ENCODE data around the gene ABO.
"Not testable (repeated sequence)": the region's sequence is repeated elsewhere in the genome, so short reads cannot be mapped to it uniquely, and the experiment has no call there.

Gene ABO

DNA sequence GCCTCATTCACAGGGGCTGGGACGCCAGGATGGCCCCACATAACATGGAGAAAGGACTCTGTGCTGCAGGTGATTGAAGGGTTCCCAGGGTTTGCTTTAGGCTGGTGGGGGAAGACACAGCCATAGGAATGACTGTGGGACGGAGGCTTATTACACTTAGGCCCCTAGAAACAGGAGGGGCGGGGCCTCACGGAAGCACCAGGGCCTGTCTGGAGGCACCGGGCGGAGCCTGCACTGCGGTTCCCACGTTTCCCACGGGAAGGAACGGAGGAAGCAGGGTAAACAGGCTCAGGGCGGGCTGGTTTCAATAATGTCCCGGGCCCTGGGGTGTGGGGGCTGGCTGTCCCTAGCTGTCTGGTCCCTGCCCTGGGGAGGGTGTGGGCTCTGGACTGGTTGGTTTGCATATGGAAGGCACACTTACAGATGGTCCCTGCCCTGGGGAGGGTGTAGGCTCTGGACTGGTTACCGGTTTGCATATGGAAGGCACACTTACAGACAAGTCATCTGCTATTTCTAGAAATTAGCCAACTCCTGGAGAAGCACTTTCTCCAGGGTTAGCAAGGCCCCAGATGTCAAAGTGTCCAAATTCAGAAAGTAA is 51.7 kb downstream of the ABO start:
- peak; percentile 38 to 75 for DNase-seq

- not testable (repeated sequence) for DNase-seq
Measured at GRCh38 chr9:133221994-133222393, 53.0 kb downstream of the ABO start.

GRCh38 chr9:133221177-133221809 is 53.7 kb downstream of the ABO start:
- no peak for DNase-seq

DNA sequence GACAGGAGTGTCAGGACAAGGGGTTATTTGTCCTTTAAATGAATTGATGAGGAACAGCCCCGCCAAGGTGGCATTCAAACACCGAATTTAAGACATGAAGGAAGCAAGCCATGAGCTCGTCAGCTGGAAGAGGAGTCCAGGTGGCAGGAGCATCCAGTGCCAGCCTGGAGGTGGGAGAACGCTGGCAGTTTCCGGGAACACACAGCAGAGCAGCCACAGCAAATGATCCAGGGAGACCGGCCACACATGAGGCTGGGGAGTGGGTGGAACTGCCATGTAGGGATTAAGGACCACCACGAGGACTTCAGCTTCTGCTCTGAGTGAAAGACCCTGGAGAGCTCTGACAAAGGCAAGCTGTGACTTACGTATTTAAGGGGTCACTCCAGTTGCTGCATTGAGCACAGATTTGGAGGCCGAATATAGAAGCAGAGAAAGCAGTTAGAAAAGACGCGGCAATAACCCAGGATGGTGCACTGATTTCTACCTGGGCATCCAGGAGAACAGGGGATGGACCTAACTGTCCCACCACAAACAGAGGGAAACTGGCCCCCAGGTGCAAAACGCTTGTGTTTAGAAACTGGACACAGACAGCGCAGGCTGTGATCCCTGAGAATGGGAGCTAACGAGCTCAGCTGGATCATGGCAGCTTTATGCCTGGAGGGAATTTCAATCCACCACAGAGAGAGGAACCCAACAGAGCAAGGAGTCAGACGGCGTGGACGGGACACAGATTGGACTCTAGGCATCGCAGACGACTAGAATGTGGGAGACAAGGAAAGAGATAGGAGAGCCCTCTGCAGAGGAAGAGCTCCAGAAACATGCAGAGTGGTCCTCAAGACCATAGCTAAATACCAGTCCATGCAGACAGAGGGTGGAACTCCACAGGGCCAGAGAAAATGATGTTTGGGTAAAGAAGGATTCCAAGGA is 56.7 kb downstream of the ABO start:
- not testable (repeated sequence) for DNase-seq

DNA sequence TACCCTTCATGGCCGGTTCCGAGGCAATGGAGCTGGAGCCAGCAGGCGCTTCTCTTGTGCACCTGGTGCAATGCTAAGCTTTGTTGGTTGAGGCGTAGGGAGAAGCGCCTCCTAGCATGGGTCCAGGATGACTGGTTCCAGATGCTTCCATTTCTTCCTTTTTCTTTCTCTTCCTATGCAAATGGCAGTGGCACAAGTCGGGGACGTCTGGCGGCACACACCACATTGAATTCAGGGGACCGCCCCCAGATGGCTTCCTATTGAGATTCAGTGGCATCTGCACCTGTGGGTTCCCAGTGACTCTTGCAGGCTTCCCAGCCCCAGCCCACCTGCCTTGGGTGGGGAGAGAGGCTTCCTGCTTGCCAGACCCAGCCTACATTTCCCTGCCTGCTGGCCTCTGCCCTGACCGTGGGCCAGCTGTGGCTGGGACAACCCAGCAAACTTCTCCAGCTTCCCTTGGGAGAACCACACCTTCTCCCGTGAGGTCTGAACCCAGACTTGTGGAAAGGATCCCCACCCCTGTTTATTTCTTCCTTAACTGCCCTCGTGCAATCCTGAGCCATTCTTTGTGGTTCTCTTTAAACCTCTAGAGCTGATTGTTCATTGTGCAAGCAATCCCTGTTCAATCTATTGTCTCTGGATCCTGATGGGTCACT is 57.5 kb downstream of the ABO start:
- not testable (repeated sequence) for DNase-seq

- DNase-seq = not testable (repeated sequence)
Measured at GRCh38 chr9:133214276-133214675, 60.7 kb downstream of the ABO start.

GRCh38 chr9:133210609-133211008 is 64.4 kb downstream of the ABO start:
- DNase-seq = no peak

GRCh38 chr9:133210202-133210532 is 64.8 kb downstream of the ABO start:
- peak; percentile 23 to 32 for DNase-seq

DNA sequence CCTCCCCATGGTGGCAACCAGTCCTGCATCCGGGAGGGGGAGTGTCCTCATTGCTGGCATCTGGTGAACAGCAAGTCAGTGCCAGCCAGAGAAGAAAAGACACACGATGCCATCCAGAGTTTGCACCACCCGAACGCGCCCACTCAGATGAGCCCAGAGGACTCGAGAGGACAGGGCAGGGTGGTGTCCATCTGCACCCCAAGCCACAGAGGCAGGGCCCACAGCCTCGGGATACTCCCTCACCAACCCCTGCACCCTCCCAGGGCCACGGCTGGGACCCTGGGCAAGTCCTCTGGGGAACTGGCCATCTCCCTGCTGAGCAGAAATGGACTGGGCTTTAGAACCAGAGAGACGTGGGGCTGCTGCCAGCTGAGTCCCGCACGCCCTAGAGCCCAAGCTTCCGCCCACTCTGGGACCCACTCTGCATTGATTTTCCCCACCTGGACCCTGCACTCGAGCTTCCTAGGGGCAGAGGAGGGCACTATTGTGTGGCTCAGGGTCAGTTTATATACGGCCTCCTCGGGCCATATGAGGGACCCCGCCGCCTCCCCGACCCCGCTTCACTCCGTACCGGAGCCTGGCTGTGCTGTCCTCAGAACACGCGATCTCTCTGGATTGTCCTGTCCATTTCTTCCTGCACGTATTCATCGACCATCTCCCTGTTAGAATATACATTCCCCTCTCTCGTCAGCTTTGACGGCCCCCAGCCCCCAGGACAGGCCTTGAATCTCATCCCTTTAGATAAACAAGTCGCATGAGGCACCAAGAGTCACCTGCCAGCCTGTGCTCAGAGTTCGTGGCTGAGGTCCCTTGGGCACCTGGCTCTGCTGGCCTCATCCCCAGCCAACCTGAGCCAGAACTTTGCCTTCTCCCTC is 65.4 kb downstream of the ABO start:
- not testable (repeated sequence) for DNase-seq

DNA sequence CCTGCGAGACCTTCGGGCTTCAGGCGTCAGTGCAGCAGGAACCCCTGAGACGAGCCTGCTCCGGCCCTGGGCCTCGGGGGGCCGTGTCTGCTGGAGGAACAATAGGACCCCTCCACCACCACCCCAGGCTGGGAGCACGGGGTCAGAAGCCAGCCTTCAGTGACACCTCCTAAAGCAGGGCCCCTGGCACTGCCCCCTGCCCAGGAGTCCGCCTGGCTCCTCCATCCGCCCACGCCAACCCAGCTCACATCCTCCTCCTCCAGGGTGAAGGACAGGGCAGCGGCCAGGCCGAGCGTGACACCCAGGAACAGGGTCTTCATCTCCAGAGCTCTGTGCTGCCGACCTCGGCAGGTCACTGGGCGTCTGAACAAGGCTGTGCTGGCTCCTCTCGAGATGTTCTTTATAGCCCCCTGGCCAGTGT is 66.1 kb downstream of the ABO start, which contains the start of gene OBP2B:
TSS of gene OBP2B (minus strand) at position 371 of the 421 bp plus-strand sequence. CDS start at position 320, 51 bp downstream.
- not testable (repeated sequence) for DNase-seq

DNA sequence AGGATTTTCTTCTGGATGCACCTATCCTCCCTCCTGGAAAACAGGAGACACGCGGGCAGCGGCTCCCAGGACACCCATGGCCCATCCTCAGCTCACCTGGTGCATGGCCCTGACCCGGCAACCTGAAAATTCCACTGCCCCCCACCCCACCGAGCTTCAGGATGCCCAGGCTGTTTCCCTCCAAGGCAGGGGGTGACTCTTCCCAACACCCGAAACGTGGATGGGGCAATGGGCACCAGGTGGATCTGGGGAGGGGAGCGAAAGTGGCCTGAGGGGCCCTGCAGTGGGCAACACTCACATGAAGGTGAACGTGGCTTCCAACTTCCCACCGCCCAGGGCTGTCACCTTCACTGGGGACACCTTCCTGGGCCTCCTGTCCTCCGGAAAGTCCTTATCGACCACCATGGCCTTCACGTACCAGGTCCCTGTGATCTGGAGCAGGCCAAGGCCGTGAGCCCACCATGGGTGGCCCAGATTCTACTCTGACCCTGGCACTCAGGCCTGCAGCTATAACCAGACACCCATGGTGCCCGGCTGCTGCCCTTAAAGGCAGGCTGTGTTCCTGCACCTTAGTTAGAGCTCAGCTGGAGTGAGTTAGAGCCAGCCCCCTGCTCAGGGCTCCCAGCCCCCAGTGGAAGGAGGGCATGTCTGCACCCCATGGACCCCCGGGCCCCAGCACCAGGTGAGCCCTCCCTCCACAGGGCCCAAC is 66.7 kb downstream of the ABO start:
- not testable (repeated sequence) for DNase-seq

GRCh38 chr9:133207540-133208170 is 67.3 kb downstream of the ABO start:
- DNase-seq = no peak

DNA sequence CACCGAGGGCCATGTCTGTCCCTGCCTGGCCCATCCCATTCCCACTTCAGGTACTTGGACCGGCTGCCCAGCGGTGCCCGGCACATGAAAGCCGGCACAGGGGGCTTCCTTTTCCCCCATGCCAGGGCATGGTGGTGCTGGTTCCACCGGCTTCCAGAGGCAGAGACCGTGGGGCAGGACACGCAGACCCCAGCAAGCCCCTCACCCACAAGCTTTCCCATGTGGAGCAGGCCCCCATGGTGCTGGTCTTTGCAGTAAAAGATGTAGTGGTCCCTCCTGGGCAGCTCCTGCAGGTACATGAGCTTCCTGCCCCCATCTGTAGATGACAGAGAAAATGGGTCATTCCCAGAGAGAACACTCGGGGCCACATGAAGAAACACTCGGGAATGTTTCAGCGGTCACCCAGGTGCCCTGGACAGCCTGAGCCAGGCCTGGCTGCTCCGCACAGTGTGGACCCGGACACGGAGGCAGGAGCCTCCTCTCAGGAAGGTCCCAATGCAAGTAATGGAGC is 67.9 kb downstream of the ABO start:
- no peak for DNase-seq

DNA sequence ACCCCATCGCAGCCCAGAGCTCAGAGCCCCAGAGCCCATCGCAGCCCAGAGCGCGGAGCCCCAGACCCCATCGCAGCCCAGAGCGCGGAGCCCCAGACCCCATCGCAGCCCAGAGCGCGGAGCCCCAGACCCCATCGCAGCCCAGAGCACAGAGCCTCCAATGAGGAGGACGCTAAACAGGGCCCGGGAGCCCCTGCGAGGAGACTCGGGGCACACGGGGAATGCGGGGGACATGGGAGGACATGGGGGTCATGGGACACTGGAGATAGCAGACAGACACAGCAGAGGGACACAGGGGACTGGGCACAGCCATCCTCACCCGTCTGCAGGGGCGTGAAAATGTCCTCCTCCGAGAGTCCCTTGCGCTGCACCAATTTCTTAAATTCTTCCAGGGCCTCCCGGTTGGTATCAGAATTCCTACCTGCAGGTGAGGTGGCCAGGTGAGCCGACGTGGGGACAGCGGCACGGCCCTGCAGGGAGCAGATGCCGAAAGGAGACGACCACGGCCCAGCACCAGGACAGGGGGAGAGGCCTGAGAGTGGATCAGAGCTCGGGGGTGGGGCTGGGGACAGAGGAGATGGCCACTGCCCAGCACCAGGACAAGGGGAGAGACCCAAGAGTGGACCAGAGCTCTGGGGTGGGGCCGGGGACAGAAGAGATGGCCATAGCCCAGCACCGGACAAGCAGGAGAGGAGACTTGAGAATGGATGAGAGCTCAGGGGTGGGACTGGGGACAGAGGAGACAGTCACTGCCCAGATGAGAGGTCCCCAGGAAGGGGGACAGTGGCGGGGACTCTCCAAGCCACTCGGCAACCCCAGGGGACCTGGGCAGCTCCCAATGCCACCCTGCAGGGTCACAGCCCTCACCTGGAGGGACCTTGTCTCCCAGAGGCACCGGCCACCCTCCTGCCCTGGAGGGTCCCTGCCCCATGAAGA is 68.7 kb downstream of the ABO start:
- DNase-seq = no peak

DNA sequence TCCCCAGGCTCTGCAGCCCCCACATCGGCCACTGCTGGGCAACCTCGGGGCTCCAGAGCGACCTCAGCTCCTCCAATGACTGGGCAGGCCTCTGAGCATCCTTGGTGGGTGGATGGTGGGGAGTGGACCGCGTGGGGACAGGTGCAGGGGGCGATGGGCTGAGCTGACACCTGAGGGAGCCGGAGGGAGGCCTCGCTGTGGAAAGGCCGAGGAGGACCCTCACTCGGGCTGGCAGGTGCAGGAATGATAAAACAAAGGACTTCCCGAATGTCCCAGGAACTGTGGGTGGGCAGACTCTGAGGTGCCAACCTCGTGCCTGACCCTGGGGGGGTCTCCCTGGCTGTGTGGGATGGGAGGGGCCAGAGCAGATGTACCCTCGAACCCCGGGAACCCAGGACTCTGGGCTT is 69.5 kb downstream of the ABO start:
- not testable (repeated sequence) for DNase-seq
